Parathyroid adenoma (tissue), 2 donors: Measurements from ENCODE around the gene PRKN.

Source experiments
- H2AFZ ChIP-seq: fragments of 300-600 bp; sonication (generic); one replicate; pipeline ENCODE4 v1.7.0; 2017; ENCODE audit warnings: antibody characterized with exemption, mild to moderate bottlenecking
- H3K27ac ChIP-seq: fragments of 300-600 bp; sonication (generic); one replicate; pipeline ENCODE4 v1.7.0; 2017
- H3K27me3 ChIP-seq: fragments of 300-600 bp; sonication (generic); one replicate; pipeline ENCODE4 v1.7.0; 2017; ENCODE audit warnings: low read length; ENCODE audit not compliant: control insufficient read depth, insufficient read depth
- H3K36me3 ChIP-seq: fragments of 300-600 bp; sonication (generic); one replicate; pipeline ENCODE4 v1.7.0; 2017; ENCODE audit warnings: low read length; ENCODE audit not compliant: control insufficient read depth, insufficient read depth
- H3K4me1 ChIP-seq: fragments of 300-600 bp; sonication (generic); one replicate; pipeline ENCODE4 v1.7.0; 2017; ENCODE audit warnings: control low read depth
- H3K4me2 ChIP-seq: fragments of 300-600 bp; sonication (generic); one replicate; pipeline ENCODE4 v1.7.0; 2017; ENCODE audit warnings: low read length
- H3K4me3 ChIP-seq: fragments of 300-600 bp; sonication (generic); one replicate; pipeline ENCODE4 v1.7.0; 2017; ENCODE audit warnings: low read depth, low read length
- H3K79me2 ChIP-seq: fragments of 300-600 bp; sonication (generic); one replicate; pipeline ENCODE4 v1.7.0; 2017; ENCODE audit warnings: control low read depth
- H3K9ac ChIP-seq: fragments of 300-600 bp; sonication (generic); one replicate; pipeline ENCODE4 v1.7.0; 2017; ENCODE audit warnings: mild to moderate bottlenecking
- H3K9me3 ChIP-seq: fragments of 300-600 bp; sonication (generic); one replicate; pipeline ENCODE4 v1.7.0; 2017; ENCODE audit warnings: low read length; ENCODE audit not compliant: control insufficient read depth
- CTCF ChIP-seq: fragments of 300-600 bp; sonication (generic); IDR thresholded peaks from one replicate; pipeline ENCODE4 v1.7.0; 2017; ENCODE audit warnings: antibody characterized with exemption, mild to moderate bottlenecking
- donor health status: primary hyperparathyroidism.

PRKN gene

GRCh38 chr6:162165479-162165878, 562.1 kb downstream of the PRKN start:
- no peaks in the 10 kb centered on the region for H3K9me3 ChIP-seq
- no peak for TF ChIP-seq CTCF
- no peak overlapping the region for H3K9ac ChIP-seq
- no peak overlapping the region for H3K27ac ChIP-seq
- H3K79me2 ChIP-seq: no peaks in the 10 kb centered on the region
- no peak overlapping the region for H2AFZ ChIP-seq
- H3K4me2 ChIP-seq: no peak overlapping the region
- no peaks in the 10 kb centered on the region for H3K4me1 ChIP-seq
- H3K27me3 ChIP-seq: no peaks in the 10 kb centered on the region
- H3K4me3 ChIP-seq: no peak overlapping the region
- no peaks in the 10 kb centered on the region for H3K36me3 ChIP-seq

GRCh38 chr6:162157167-162157870, 570.2 kb downstream of the PRKN start:
- Histone ChIP-seq H3K27ac (no peak overlapping the region), H3K4me3 (no peak overlapping the region), H2AFZ (no peak overlapping the region), H3K27me3 (no peaks in the 10 kb centered on the region), H3K36me3 (no peaks in the 10 kb centered on the region), H3K79me2 (no peaks in the 10 kb centered on the region), H3K4me2 (no peak overlapping the region), H3K9ac (no peak overlapping the region), H3K4me1 (no peaks in the 10 kb centered on the region), H3K9me3 (no peaks in the 10 kb centered on the region)
- TF ChIP-seq CTCF: no peak

GRCh38 chr6:162156146-162156545, 571.4 kb downstream of the PRKN start:
- Histone ChIP-seq H3K27ac (no peak overlapping the region), H3K36me3 (no peaks in the 10 kb centered on the region), H3K9me3 (no peaks in the 10 kb centered on the region), H2AFZ (no peak overlapping the region), H3K79me2 (no peaks in the 10 kb centered on the region), H3K4me3 (no peak overlapping the region), H3K4me2 (no peak overlapping the region), H3K4me1 (no peaks in the 10 kb centered on the region), H3K9ac (no peak overlapping the region), H3K27me3 (no peaks in the 10 kb centered on the region)
- no peak for TF ChIP-seq CTCF

- H3K36me3 ChIP-seq: no peaks in the 10 kb centered on the region
- no peak overlapping the region for H3K4me3 ChIP-seq
- H3K4me2 ChIP-seq: no peak overlapping the region
- no peaks in the 10 kb centered on the region for H3K4me1 ChIP-seq
- no peaks in the 10 kb centered on the region for H3K27me3 ChIP-seq
- no peak overlapping the region for H2AFZ ChIP-seq
- no peak overlapping the region for H3K27ac ChIP-seq
- no peak overlapping the region for H3K9ac ChIP-seq
- no peak for TF ChIP-seq CTCF
- no peaks in the 10 kb centered on the region for H3K79me2 ChIP-seq
- H3K9me3 ChIP-seq: no peaks in the 10 kb centered on the region
These were observed 572.6 kb downstream of the PRKN start for GRCh38 chr6:162154930-162155329.

- no peak for TF ChIP-seq CTCF
- Histone ChIP-seq H3K9me3 (no peaks in the 10 kb centered on the region), H3K27ac (no peak overlapping the region), H3K27me3 (no peaks in the 10 kb centered on the region), H3K4me2 (no peak overlapping the region), H3K36me3 (no peaks in the 10 kb centered on the region), H3K79me2 (no peaks in the 10 kb centered on the region), H3K4me1 (no peaks in the 10 kb centered on the region), H3K9ac (no peak overlapping the region), H2AFZ (no peak overlapping the region), H3K4me3 (no peak overlapping the region)
These were observed 573.6 kb downstream of the PRKN start for GRCh38 chr6:162154001-162154400.
